Choroid plexus epithelial cell (primary cell): Measurements from ENCODE around the gene PARM1.
"Not testable (repeated sequence)": the region's sequence is repeated elsewhere in the genome, so short reads cannot be mapped to it uniquely, and the experiment has no call there.

ENCODE experiments used
- DNase-seq: peaks from one replicate; pipeline ENCODE4 v3.0.0-alpha.2; 2010; ENCODE audit warnings: low read depth
- H3K4me3 ChIP-seq: 2 replicates; pipeline ENCODE4 v1.5.1; 2011; ENCODE audit warnings: low read depth, mild to moderate bottlenecking, control low read depth, low read length, moderate library complexity
- TF ChIP-seq, protein P1 (sequence below): conservative IDR thresholded peaks from 2 replicates; pipeline ENCODE4 v1.5.1; 2011; ENCODE audit warnings: low read depth, mild to moderate bottlenecking, control low read depth, inconsistent platforms, low read length, moderate library complexity

The PARM1 gene

DNA sequence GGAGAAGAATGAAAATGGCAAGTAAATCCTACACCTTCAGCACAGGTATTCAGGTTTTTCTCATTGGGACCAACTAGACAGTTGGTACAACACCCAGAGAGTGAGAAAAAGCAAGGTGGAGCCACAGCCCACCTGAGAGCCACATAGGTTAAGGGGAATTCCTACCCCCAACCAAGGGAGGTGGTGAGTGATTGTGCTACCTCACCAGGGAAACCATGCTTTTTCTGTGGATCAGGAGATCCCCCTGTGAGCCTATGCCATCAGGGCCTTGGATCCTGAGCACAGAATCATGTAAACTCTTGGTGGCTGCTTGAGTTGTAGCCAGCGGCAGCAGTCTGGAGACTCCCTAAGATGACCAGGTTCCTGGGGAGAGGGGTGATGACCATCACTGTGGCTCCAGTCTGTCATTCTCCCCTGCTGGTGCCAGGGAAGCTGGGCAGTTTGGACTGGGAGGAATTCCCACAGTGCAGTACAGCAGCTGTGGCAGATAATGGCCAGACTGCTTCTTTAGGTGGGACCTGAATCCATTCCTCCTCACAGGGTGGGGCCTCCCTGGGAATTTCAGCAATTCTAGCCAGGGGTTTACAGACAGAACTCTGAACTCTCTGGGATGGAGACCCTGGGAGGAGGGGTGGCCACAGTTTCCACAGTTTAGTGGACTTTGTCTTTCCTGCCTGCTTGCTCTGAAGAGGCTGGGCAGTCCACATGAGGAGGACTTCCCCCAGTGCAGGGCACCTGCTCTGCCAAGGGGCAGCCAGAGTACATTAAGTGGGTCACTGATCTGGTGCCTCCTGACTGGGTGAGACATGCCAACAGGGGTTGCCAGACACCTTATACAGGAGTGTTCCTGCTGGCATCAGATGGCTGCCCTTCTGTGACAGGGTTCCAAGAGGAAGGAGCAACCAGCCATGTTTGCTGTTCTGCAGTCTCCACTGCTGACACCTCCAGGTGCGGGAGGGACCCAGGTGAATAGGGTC lies 43.2 kb downstream of the PARM1 start:
- no peak overlapping the region for H3K4me3 ChIP-seq
- TF ChIP-seq, protein P1, sequence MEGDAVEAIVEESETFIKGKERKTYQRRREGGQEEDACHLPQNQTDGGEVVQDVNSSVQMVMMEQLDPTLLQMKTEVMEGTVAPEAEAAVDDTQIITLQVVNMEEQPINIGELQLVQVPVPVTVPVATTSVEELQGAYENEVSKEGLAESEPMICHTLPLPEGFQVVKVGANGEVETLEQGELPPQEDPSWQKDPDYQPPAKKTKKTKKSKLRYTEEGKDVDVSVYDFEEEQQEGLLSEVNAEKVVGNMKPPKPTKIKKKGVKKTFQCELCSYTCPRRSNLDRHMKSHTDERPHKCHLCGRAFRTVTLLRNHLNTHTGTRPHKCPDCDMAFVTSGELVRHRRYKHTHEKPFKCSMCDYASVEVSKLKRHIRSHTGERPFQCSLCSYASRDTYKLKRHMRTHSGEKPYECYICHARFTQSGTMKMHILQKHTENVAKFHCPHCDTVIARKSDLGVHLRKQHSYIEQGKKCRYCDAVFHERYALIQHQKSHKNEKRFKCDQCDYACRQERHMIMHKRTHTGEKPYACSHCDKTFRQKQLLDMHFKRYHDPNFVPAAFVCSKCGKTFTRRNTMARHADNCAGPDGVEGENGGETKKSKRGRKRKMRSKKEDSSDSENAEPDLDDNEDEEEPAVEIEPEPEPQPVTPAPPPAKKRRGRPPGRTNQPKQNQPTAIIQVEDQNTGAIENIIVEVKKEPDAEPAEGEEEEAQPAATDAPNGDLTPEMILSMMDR: no peak
- DNase-seq: no peak

DNA sequence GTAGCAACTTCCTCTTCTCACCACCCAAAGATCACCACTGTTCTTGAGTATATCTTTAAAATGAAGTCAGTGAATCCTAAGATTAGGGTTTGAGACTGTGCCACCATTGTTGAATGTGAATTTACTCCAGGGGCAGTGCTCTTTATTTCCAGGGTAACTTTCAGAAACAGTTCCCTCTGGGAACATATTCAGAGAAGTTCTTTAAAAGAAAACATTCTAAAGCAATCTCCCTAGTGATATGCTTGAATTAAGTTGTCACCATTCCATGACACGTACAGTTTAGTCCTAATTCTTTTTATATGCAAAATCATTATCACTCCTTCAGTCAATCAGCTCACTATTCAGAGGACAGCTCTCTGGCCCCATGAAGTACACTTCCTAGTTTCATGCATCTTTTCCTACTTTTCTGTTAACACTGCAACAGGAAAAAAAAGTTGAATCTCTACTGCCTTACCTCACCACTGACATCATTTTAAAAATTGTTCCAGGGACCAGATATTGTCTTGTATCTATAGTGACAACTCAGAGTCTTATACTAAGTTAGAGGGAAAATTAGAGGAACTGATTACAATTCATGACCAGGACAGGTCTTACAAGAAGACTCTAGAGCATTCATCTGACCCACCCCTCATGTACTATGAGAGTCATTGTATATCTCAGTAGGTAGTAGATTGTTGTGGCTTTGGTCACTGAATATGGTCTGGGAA lies 49.8 kb downstream of the PARM1 start:
- TF ChIP-seq, protein P1: no peak
- no peak for DNase-seq
- H3K4me3 ChIP-seq: no peak overlapping the region

DNA sequence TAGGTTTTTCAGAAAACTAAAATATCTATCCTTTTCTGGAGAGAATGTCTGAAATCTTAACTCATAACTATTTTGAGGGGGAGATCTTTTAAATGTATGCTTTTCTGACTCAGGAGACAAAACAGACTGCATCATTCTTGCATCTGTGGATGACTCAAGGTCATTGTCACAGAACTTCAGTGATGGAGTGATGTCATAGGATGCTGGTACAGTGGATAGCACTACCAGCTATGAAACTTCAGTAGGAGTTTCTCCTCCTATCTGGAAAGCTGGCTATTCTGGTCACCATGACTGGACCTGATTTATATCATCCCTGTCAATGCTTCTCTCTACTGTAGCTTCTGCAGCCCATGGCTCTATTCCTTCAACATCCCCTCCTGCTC lies 50.3 kb downstream of the PARM1 start:
- H3K4me3 ChIP-seq: no peak overlapping the region
- TF ChIP-seq, protein P1: no peak
- DNase-seq: no peak

DNA sequence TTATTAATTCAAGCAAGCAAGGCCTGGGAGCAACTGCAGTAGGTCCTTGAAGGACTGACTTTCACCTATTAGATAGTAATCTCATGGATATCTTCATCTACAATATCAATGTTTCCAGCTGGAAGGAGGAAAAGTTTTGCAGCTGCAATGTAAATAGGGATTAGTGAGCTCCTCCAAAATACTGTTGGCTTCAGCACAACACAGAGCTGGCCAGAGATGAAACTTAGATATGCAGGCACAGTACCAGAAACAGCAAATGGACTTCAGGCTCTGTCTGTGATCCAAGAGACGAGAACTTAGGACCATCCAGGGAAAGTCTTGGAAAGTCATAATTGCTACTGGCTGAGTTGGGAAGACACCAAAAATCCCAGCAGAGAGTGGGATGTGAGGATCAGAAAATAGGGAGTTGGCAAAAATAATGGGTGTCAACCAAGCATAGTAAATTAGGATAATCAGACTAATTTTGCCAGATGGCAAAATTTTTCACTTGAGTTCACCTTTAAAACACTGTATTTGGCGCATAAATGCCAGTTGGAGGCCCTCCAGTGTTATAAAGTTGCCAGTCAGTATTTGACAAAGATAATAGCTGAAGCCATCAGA lies 57.5 kb downstream of the PARM1 start:
- TF ChIP-seq, protein P1: no peak

DNA sequence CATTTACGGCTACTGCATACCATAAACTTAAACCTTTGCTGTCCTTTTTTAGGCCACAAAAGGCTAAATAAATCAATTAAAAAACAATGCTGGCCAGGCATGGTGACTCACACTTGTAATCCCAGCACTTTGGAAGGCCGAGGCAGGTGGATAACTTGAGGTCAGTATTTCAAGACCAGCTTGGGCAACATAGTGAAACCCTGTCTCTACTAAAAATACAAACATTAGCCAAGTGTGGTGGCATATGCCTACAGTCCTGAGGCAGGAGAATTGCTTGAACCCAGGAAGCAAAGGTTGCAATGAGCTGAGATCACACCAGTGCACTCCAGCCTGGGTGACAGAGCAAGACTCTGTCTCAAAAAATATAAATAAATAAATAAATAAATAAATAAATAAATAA lies 61.5 kb downstream of the PARM1 start:
- DNase-seq: not testable (repeated sequence)

More for the DNA sequence above, 57.5 kb downstream of the PARM1 start:
- H3K4me3 ChIP-seq: no peak overlapping the region
- DNase-seq: no peak

DNA sequence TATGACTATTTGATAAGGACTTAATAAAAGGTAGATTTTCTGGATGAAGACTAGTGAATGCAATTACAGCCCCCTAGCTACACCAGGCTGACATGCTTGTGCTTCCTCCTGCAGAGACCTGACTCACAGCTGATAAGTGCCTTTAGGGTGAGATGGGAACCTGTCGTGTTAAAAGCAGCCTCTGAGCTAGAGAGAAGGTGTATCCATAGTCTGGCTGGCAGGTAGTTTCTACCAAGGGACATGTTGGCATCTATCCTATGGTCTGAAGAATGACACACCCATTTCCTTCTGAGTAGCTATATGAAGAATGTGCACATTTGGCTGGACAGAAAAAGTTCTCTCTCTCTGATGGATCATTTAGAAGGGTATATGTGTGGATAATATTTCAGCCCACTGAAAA lies 64.1 kb downstream of the PARM1 start:
- DNase-seq: no peak
- TF ChIP-seq, protein P1: no peak
- no peak overlapping the region for H3K4me3 ChIP-seq

More for the DNA sequence above, 61.5 kb downstream of the PARM1 start:
- H3K4me3 ChIP-seq: not testable (repeated sequence)
